ENCODE measurements around the gene CLDN9.

The CLDN9 gene

DNA sequence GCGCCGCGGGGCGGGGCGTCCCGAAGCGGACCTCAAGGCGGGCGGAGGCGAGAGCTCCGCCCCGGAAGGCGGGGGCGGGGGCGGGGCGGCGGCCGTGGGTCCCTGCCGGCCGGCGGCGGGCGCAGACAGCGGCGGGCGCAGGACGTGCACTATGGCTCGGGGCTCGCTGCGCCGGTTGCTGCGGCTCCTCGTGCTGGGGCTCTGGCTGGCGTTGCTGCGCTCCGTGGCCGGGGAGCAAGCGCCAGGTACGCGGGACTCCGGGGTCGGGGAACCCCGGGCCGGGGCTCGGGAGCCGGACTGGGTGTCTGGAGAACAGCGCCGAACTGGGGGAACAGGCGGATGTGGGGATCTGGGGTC lies 7.5 kb downstream of the CLDN9 start, which contains the start of gene TNFRSF12A:
Gene TNFRSF12A, plus strand, starts transcription at position 122 of the 357 bp plus-strand sequence. Its CDS starts 30 bp downstream, at position 152.
- peak; percentile 28 for DNase-seq

DNA sequence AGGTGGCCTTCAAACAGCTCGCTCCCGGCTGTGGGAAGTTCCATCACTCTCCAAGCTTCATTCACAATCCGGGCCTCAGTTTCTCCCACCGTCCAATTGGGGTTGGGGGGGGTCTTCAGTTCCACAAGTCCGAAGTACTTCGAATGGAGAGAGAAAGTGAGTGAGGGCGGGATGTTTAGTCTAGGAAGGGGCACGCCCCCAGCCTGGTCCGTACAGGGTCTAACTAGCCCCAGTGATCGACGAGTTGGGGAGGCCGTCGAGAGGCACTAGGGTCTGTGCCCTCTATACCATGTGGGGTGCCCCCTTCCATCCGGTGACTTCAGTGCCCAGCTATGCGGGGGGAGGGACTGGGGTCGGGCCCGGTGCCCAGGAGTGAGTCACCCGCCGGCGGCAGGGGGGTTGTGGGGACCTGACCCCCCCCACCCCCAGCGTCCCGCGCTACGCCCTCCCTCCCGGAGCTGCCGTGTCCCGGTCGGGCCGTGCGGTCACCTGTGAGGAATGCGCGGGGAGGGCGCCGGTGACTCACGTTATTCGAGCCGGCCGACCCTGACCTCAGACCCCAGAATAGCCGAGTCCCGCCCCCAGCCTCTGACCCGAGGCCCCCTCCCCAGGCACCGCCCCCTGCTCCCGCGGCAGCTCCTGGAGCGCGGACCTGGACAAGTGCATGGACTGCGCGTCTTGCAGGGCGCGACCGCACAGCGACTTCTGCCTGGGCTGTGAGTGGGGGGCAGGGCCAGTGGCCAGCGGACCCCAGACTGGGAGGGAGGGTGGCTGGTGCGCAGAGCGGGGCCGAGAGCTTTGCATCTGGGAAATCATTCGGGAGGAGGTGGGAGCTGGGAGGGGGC lies 8.1 kb downstream of the CLDN9 start:
- no peak for DNase-seq

DNA sequence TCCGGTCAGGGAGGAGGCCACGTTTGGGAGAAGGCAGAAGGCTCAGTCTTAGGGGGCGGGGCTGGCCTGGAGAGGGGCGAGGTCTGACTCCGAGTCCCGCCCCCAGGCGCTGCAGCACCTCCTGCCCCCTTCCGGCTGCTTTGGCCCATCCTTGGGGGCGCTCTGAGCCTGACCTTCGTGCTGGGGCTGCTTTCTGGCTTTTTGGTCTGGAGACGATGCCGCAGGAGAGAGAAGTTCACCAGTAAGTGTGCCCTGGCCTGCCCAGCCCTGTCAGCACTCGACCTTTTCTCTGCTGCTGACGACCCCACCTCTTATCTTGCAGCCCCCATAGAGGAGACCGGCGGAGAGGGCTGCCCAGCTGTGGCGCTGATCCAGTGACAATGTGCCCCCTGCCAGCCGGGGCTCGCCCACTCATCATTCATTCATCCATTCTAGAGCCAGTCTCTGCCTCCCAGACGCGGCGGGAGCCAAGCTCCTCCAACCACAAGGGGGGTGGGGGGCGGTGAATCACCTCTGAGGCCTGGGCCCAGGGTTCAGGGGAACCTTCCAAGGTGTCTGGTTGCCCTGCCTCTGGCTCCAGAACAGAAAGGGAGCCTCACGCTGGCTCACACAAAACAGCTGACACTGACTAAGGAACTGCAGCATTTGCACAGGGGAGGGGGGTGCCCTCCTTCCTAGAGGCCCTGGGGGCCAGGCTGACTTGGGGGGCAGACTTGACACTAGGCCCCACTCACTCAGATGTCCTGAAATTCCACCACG lies 8.9 kb downstream of the CLDN9 start:
- peak; percentile 30 for DNase-seq

DNA sequence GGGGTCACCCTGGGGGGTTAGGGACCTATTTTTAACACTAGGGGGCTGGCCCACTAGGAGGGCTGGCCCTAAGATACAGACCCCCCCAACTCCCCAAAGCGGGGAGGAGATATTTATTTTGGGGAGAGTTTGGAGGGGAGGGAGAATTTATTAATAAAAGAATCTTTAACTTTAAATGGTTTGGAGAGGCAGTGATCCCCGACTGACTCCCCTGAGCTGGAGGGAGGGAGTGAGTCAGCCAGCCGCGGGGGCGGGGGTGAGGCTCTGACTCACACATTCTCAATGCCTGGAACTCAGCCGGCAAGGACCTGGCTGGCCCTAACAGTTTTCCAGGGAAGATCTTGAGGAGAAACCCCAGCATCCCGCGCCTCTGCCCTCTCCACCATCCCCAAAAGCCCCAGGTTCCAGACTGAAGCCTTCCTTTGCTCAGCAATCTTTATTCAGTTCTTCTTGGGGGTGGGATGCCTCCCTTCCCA lies 9.5 kb downstream of the CLDN9 start:
- DNase-seq: no peak

DNA sequence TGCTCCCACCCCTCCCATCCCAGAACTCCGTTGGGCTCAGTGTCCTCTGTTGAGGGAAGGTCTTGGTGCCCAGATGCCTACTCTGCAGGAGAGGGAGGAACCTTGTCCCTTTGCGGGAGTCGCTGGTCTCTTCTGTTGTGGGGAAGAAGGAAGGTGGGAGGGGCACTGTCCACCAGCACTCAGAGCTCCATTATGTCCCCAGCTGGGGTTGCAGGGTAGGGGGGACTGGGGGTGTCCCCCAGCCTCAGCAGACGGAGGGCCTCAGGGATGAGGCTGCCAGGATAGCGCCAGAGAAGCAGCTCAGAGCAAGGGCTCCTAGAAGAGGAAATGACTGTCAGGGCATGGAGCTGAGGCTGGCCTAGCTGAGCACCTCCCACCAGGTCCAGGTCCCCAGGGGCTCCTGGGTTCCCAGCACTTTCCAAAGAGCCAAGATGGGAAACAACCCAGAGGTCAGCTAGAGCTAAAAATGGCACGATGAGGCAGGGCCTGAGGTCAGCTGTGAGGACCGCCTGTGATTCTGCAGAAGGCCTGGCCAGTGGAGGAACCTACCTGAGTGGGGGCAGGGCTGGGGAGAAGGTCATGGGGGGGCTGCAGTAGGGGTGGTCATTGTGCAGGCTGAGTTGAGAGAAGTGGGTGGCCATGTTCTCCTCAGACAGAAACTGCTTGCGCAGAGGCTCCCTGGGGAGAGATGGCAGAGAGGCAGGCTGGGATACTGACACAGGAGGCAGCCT lies 10.1 kb downstream of the CLDN9 start:
- no peak for DNase-seq

DNA sequence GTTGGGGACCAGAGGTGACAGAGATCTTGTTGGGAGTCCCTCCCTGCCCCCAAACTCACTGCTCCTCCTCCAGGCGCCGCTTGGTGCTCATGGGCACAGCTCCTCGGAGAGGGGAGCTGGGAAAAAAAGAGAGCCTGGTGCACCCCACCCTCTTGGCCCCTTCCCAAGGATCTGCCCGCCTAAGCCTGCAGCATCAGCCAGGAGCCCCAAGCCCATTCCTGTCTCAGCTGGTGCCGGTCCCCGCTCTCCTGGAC lies 10.6 kb downstream of the CLDN9 start:
- no peak for DNase-seq

DNA sequence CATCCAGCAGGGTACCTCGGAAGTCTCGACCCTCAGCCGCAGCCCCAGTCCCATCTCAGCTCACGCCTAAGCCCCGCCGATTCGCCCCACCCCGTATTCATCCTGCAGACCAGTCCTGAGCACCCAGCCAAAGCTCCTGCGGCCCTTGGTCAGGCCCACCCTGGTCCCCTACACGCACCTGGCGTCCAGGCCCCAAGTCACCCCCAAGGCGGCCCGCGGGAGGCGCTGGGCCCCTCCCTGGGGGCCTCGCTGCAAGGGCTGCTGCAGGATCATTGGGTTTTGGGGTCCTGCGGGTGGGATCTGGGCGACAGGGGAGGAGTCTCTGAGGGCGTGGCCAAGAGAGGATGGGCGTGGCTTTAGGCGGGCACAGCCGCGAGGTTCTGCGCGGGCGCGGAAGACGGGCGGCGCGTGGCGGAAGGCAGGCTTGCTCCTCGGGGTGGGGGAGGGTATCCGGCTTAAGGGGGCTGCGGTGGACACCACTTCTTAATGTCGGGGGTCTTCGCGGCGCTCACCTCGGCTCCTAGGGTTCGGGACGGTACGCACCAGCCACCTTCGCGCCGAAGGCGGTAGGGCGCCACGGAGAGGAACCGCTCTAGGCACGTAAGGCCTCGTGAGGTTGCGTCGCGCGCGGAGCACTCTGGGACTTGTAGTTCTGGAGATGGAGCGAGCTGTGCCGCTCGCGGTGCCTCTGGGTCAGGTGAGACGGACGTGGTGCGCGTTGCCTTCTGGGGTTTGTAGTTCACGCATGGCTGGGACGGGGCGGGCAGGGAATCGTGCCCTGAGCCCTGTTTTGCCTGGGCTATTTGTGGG lies 11.2 kb downstream of the CLDN9 start, which contains the start of the genes HCFC1R1 and THOC6:
Gene HCFC1R1, minus strand, starts transcription at position 274 of the 810 bp plus-strand sequence. Its CDS starts 1 bp downstream, at position 273.
Gene THOC6, plus strand, starts transcription at position 367 of the 810 bp plus-strand sequence. Its CDS starts 292 bp downstream, at position 659.
- peak; percentile 98 for DNase-seq

DNA sequence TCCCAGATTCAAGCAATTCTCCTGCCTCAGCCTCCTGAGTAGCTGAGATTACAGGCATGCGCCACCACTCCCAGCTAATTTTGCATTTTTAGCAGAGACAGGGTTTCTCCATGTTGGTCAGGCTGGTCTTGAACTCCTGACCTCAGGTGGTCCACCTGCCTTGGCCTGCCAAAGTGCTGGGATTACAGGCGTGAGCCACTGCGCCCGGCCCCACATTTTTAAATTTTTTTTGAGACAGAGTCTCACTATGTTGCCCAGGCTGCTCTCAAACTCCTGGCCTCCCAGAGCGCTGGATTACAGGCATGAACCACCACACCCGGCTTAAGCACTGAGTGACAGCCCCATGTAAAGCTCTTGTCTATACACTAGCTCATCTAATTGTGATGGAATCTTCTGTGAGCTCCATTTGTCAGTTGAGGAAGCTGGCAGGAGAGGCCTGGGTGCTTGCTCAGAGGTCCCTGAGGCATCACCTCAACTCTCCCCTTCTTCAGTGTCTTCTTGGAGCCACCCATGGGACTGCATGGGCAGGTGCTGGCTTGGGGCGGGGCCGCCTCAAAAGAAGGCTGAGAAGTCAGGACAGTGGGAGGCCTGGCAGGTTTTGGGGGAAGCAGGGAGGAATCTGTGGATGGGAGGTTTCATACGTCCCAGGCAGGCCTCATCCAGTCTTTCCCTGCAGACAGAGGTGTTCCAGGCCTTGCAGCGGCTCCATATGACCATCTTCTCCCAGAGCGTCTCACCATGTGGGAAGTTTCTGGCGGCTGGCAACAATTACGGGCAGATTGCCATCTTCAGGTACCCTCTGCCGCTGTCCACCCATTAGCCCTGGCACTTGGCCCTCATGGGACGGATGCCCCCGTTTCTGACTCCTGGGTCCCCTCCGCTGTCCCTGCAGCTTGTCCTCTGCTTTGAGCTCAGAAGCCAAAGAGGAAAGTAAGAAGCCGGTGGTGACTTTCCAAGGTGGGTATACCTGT lies 12.6 kb downstream of the CLDN9 start:
- DNase-seq: no peak

DNA sequence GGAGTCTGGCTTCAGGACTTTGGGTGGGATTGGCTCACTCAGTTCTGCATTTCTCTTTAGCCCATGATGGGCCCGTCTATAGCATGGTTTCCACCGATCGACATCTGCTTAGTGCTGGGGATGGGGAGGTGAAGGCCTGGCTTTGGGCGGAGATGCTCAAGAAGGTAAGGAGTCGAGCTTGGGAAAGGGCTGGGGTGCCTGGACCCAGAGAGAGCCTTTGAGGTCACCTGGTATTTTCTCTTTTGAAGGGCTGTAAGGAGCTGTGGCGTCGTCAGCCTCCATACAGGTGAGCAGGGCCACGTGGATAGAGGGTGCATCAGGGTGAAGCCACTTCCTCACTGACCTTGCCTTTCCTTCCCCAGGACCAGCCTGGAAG lies 13.3 kb downstream of the CLDN9 start:
- DNase-seq: no peak

DNA sequence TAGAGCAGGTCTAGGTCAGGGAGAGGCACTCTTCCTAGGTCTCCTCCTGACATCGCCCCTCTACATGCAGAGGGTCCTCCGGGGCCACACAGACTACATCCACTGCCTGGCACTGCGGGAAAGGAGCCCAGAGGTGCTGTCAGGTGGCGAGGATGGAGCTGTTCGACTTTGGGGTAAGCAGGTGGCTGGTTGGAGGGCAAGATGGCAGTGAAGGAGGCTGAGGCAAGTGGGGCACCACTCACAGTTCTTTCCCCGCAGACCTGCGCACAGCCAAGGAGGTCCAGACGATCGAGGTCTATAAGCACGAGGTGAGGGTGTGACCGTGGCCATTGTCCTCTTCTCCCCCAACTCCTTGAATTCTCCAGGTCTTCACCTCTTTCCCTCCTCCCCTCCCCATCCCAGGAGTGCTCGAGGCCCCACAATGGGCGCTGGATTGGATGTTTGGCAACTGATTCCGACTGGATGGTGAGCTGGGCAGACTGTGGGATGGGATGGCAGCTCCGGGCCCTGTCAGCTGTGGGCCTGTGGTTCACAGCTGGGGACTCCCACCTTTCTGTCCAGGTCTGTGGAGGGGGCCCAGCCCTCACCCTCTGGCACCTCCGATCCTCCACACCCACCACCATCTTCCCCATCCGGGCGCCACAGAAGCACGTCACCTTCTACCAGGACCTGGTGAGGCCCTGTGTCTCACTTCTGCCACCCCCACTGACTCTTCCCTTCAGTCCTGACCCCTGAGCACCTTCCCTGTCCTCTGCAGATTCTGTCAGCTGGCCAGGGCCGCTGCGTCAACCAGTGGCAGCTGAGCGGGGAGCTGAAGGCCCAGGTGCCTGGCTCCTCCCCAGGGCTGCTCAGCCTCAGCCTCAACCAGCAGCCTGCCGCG lies 14.1 kb downstream of the CLDN9 start:
- no peak for DNase-seq

DNA sequence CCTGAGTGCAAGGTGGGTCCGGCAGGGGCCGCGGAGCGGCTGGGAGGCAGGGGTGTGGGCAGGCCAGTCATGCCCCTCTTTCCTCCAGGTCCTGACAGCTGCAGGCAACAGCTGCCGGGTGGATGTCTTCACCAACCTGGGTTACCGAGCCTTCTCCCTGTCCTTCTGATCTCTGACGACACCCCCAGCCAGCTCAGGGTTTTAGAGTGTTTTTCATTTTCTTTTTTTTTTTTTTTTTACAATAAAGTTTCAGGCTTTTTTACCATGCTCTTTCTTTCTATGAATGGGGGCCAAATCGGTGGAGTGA lies 14.7 kb downstream of the CLDN9 start:
- DNase-seq: no peak

DNA sequence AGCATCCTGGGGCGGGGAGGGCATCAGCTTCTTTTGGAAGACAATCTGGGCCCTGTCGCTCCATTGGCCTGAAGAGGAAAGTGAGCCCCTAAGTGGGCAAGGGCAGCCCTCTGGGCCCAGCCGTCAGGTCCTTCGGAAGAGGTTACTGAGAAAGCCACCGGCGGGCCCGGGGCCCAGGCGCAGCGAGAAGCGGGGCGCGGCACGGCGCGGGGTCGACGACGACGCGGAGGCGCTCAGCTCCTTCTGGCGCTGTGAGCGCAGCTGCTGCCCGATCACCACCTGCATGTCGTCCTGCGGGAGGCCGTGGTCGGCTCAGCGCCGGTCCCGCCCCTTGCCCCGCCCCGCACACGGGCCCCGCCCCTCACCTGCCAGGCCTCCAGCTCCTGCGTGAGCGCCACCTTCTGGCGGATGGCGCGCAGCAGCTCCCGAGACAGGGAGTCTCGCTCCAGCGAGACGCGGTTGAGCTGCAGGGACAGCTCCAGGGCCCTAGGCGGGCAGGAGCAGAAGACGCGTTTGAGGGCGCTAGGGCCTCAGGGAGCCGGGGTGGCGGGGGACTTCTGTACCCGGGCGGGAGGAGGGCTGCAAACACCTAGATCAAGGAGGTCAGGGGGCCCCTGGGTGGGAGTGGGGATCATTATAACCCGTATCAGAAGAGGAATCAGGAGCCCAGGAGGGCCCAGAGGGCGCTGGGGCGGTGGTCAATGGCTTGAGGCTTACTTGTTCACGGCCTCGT lies 15.4 kb downstream of the CLDN9 start:
- peak; percentile 81 for DNase-seq

DNA sequence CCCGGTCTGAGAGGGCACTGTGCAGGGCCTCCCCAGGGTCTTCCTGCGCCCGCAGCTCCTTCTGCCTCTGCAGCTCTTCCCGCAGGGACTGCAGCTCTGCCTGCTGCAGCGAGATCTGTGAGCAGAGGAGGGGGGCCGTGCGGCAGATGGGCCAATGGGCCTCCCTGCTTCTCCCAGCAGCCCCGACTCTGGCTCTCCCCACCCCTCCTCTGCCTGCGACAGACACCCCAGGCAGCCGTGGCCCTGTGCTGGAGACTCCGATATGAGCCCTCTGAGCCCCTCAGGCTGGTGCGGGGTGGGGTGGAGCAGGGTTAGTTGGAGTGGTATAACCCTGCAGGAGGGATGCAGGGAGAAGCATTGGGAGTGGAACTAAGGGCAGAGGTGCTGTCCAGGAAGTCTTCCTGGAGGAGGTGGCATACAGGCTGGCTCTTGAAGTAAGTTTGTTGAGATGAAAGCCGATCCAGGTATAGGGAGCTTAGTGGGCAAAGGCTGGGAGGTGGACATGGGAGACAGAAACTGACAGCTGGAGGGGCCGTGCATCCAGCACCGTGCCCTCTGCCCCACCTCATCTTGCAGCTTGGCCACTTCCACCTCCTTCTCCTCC lies 16.1 kb downstream of the CLDN9 start:
- no peak for DNase-seq

DNA sequence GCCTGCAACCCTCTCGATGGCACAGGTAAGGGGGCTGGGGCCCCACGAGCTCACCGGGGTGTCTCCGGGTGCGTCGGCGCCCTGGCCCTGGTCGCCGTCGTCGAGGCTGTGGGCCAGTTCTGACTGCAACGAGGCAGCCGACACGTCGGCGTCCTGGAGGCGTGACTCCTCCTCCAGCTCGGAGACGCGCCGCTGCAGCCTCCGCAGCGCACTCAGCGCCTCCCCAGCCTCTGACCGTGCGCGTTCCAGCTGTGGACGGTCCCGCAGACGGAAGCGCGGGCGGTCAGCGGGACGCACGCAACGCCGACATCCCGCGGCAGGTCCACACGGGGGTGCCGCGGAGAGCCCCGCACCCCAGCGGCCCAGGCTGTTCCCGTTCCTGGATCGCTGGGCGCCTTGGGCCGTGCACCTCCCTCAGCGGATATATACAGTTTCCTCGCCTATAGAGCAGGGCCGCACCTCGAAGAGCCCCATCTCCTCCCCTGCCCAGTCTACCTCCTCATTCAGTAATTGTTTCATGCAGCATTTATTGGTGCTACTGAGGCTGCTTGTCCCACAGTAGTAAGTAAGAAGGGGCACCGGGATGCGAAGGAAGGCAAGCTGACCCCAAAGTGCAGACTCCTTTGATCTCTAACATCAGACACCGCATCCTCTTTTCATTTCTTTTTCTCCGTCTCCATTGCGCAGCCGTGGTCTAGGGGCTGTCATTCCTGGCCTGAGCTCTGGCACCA lies 16.9 kb downstream of the CLDN9 start:
- DNase-seq: no peak

DNA sequence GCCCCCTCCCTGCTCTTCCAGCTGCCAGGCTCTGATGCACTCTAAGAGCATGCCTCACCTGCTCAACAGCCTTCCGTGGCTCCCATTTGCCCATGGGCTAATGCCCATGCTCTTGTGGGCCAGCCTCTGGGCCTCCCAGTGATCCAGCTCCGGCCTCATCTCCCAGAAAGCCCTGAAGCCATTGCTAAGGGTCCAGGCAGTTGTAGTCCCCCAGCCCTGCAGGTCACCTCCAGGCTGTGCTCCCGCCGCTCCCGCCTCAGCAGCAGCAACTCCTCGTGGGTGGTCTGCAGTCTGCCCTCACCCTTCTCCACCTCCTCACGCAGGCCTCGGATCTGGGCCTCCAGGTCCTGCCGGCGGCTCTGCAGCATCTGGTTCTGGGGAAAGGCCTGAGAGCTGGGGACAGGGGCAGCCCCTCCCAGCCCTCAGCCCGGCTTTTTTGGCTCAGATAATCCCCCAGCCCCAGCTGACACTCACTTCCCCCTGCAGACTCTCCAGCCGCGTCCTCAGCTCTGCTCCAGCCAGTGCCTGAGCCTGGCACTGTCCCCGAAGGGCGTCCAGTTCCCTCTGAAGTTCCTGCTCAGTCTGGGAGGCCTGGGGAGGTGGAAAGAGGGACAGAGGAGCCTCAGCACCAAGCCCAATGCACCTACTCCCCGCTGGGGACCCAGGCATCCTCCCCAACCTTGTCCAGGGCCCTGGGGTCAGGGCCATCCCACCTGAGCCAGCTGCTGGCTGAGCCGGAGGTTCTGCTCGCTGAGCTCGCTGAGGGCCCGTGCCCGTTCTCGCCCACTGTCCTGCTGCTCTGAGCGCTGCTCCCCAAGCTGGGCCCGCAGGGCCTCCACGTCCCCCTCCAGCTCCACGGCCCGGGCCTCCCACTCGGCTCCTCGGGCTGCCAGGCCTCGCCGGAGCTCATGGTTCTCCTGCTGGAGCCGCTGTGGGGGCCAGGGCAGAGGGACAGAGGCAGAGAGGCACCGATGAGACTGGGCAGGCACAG lies 17.8 kb downstream of the CLDN9 start:
- DNase-seq: no peak

DNA sequence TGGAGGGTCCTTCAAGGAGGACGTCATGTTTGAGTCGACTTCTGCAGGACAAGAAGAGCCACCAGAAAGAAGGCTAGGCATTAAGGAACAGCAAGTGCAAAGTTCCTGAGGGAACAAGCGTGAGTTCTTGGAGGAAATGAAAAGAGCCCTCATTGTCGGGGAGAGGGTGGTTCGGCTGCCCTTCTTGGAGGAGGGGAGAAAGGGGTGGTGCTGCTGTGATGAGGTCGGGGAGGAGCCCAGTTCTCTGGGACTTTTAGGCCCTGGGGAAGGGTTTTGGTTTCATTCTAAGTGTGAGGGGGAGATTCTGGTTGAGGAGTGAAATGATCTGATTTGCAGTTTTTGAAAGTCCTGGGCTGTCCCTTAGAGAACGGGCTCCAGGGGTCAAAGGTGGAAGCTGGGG lies 19.9 kb downstream of the CLDN9 start:
- DNase-seq: no peak

DNA sequence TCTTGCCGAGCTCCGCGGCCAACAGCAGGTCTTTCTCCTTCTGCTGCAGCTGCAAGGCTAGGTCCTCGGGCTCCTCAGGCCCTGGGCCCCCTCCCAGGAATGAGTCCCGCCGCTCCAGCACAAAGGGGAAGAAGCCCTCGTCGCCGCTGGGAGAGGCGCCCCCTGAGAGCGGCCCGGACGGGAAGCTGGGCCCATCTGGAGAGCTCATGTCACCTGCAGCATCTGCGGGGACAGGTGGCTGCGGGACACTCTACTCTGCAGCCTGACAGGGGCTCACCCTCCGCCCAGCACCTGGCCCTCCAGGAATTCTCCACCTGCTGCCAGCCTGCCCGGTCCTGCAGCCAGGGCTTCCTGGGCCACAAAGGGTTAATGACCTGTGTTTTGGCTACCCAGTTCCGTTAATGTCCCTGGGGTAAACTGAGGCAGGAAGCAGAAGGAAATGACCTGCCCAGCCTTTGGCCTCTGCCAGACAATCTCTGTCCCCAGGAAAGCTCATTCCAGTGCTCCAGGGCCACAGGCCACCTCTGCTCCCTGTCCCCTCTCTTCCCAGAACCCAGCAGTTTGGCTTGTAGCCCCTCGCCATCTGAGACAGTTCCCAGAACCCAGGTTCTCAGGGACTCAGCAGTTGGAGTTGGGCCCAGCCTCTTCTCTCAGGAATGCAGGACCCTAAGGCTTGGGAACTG lies 22.7 kb downstream of the CLDN9 start:
- DNase-seq: no peak
